H7 (cell line): ENCODE data around the gene CD55. TPM values are rescaled to one million over a fixed set of nuclear protein-coding genes. Genes with fewer than 3 reads are reported as not detected.

Source experiments
- DNase-seq: peaks from one replicate; pipeline ENCODE4 v3.0.0; 2012
- H3K27me3 ChIP-seq: 2 replicates; pipeline ENCODE4 v1.6.0; 2011; ENCODE audit warnings: mild to moderate bottlenecking, low read length; ENCODE audit not compliant: control insufficient read depth, insufficient read depth
- H3K36me3 ChIP-seq: replicated peaks from 2 replicates; pipeline ENCODE4 v1.5.1; 2011; ENCODE audit warnings: low read length; ENCODE audit not compliant: control insufficient read depth, insufficient read depth
- H3K4me3 ChIP-seq: 2 replicates; pipeline ENCODE4 v1.5.1; 2011; ENCODE audit warnings: low read depth, mild to moderate bottlenecking, control low read depth, low read length, moderate library complexity; ENCODE audit not compliant: insufficient read depth
- total RNA-seq: library from RNA; depleted of rRNA; stranded (reverse); fragments of >200 nt; shearing (Covaris generic); gene quantifications from 2 replicates; pipeline ENCODE4 v1.2.3, GENCODE V29; 2014

The CD55 gene
- total RNA-seq, 1 experiment from 2014 or later = 15.8 TPM

DNA sequence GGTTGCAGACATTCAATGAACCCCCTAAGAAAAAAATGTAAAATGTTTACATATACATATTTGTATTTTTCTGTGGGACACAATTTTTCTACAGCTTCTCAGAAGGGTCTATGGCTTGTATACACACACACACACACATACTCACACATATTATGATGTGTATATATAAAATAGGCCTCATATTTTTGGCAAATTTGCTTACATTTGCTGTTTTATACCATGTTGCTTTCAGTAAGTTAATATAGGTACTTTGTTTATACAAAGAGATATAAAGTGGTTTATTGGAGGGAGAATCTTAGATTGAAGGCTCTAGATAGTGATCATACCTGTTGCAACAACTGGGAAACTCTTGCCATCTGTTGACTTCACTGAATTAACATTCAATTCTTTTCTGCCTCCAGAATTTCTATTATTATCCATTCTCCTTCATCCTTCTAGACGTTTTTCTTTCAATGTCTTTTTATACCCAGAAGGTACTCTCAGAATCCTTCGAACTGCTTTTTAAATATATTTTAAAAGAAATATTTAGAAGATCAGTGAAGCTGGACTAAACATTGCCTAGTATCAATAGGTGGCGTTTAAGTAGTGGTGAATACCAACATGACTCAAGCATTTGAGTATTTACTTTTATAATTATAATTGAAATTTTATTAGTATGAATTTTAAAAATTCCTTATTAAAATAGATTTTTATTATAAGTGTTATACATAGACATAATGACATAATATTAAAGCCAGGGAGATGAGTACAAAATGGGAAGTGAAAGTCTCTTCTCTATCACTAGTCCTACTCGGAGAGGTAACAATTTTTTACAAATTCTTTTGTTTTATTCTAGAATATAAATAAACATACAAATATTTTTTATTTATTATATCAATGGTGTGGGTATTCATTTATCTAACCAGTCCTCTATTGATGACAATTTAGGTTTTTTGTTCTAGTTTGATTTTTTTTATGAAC is 10.2 kb downstream of the CD55 start:
- Histone ChIP-seq H3K27me3 (no peaks in the 10 kb centered on the region), H3K4me3 (no peak overlapping the region), H3K36me3 (peaks cover 6% of the 10 kb centered on the region)
- no peak for DNase-seq

DNA sequence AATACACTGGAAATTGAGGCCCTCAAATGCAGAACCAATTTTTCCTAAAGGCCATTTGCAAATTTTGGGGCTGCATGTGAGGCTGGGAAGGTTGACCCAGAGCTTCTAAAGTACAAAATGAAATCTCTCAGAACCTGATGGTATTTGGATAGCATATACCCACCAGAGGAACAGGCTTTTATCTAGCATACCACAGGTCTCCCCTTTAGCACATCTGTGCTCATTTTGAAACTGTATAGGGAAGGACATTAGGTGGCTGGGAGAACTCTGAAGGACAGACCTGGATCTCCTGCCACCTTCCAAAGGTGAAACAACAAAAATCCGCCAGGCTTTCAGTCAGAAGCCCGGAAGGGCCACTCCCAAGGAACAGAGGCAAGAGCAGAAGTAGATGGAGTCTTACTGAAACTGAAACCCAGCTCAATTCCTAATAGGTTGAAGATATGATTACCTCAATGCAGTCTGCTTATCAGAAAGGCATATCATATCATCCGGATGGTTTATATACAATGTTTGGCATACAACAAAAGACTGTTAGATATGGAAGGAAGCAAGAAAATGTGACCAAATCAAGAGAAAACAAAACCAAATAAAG is 11.6 kb downstream of the CD55 start:
- no peak for DNase-seq
- peaks cover 4% of the 10 kb centered on the region for H3K36me3 ChIP-seq
- no peak overlapping the region for H3K4me3 ChIP-seq
- no peaks in the 10 kb centered on the region for H3K27me3 ChIP-seq

DNA sequence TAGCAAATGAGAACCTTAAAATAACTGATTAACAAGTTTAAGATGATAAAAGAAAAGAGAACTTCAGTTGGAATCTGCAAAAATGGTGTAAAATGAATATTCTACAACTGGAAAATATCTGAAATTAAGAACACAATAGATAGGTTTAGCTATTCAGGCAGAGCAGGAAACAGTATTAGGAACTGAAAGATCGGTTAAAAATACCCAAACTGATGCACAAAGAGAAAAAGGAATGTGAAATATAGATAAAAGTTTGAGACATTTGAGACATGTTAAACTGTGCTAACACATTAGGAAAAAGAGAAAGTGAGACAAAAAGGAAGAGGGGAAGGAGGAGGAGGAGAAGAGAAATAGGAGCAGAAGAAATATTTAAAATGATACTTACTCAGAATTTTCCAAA is 12.1 kb downstream of the CD55 start:
- no peak overlapping the region for H3K4me3 ChIP-seq

DNA sequence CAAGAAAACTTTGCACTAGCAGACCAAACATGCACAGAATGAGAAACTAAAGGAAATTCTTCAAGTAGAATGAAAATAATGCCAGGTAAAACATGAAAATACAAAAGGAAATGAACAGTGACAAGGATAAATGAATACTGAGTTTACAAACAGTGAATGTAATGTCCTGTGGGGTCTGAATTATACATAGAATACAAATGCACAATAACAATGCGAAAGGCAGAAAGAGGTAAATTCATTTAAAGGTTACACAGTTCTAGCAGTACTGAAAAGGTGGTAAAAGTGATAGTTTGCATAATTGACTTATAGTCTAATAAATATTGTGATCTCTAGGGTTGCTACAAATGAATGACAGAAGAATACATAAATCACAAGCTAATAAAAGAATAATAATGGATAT is 12.9 kb downstream of the CD55 start:
- H3K27me3 ChIP-seq = no peaks in the 10 kb centered on the region
- no peak overlapping the region for H3K4me3 ChIP-seq
- DNase-seq = no peak
- H3K36me3 ChIP-seq = peaks cover 2% of the 10 kb centered on the region

More for the DNA sequence above, 12.1 kb downstream of the CD55 start:
- no peak for DNase-seq
- no peaks in the 10 kb centered on the region for H3K27me3 ChIP-seq
- H3K36me3 ChIP-seq = peaks cover 2% of the 10 kb centered on the region

DNA sequence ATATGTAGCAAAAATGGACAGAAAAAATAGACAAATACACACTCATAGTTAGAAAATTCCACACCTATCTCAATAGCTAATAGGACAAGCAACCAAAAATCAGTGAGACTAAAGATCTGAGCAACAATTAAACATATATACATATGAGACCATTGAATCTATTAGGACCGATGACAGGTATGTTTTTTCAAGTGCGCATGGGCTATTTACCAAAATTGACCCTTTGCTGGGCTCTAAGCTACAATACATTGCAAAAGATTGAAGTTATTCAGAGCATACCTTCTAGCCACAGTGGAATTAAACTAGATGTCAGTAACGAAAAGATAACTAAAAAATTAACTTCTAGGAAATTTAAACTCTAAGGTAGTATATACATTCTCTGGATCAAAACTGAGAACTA is 13.7 kb downstream of the CD55 start:
- Histone ChIP-seq H3K27me3 (no peaks in the 10 kb centered on the region), H3K4me3 (no peak overlapping the region), H3K36me3 (peaks cover 2% of the 10 kb centered on the region)
- DNase-seq = no peak

GRCh38 chr1:207335695-207336363 is 14.4 kb downstream of the CD55 start:
- Histone ChIP-seq H3K4me3 (no peak overlapping the region), H3K36me3 (peaks cover 2% of the 10 kb centered on the region), H3K27me3 (no peaks in the 10 kb centered on the region)
- no peak for DNase-seq

GRCh38 chr1:207336559-207337467 is 15.3 kb downstream of the CD55 start:
- no peak overlapping the region for H3K4me3 ChIP-seq
- H3K36me3 ChIP-seq = peaks cover 2% of the 10 kb centered on the region
- no peak for DNase-seq
- no peaks in the 10 kb centered on the region for H3K27me3 ChIP-seq

DNA sequence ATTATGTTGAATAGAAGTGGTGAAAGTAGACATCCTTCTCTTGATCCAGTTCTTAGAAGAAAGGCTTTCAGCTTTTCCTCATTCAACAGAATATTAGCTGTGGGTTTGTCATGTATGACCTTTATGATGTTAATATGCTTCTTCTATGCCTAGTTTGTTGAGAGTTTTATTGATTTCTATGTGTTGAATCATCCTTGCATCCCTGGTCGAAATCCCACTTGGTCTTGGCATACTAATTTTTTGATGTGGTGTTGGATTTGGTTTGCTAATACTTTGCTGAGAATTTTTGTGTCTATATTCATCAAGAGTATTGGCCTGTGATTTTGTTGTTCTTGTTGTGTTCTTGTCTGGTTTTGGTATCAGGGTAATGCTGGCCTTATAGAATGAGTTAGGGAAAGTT is 20.9 kb downstream of the CD55 start:
- Histone ChIP-seq H3K4me3 (no peak overlapping the region), H3K36me3 (no peaks in the 10 kb centered on the region; the same call in 1 of the 2 replicates), H3K27me3 (no peaks in the 10 kb centered on the region)
- no peak for DNase-seq

GRCh38 chr1:207343675-207344074 is 22.2 kb downstream of the CD55 start:
- no peaks in the 10 kb centered on the region for H3K27me3 ChIP-seq
- H3K36me3 ChIP-seq = no peaks in the 10 kb centered on the region; the same call in 1 of the 2 replicates
- DNase-seq = no peak
- H3K4me3 ChIP-seq = no peak overlapping the region

DNA sequence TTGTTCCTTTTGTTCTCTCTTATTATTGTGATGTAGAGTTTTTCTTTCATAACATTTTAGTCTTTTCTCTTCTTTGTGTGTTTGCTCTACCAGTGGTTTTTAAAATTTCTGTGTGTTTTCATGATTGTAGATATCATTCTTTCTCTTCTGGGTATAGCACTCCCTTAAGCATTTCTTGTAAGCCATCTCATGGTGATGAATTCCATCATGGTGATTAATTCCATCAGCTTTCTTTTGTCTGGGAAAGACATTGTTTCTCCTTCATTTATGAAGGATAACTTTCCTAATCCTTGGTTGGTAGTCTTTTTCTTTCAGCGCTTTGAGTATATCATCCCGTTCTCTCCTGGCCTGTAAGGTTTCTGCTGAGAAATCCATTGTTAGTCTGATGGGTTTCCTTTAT is 22.7 kb downstream of the CD55 start:
- Histone ChIP-seq H3K27me3 (no peaks in the 10 kb centered on the region), H3K36me3 (no peaks in the 10 kb centered on the region; the same call in 1 of the 2 replicates), H3K4me3 (no peak overlapping the region)
- no peak for DNase-seq

- no peaks in the 10 kb centered on the region; the same call in 1 of the 2 replicates for H3K36me3 ChIP-seq
- H3K4me3 ChIP-seq = no peak overlapping the region
- DNase-seq = no peak
- H3K27me3 ChIP-seq = no peaks in the 10 kb centered on the region
Measured at GRCh38 chr1:207345644-207346477, 24.4 kb downstream of the CD55 start.

DNA sequence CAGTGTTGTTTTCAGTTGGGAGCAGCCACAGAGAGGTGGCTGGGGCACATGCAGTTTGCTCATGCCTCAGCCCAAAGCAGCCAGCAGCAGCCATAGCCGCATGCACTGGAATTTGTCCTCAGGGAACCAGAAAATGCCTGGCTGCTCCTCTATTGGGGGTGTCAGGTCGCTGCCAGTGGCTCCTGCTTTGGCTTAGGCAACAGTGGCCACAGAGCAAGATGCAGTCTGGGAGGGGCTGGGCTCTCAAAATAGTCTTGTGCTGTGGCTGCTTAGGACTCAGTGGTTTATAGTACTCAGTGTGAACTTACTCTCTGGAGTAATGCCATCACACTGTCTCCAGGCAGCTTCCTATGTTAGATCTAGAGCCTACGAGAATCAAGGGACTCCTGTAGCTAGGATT is 25.0 kb downstream of the CD55 start:
- no peaks in the 10 kb centered on the region for H3K27me3 ChIP-seq
- H3K4me3 ChIP-seq = no peak overlapping the region
- no peaks in the 10 kb centered on the region; the same call in 1 of the 2 replicates for H3K36me3 ChIP-seq
- no peak for DNase-seq

DNA sequence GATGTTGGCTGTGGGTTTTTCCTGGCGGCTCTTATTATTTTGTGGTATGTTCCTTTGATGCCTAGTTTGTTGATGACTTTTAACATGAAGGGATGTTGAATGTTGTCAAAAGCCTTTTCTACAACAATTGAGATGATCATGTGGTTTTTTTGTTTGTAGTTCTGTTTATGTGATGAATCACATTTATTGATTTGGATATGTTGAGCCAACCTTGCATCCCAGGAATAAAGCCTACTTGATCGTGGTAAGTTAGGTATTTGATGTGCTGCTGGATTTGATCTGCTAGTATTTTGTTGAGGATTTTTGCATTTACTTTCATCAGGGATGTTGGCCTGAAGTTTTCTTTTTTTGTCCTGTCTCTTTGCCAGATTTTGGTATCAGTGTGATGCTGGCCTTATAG is 28.5 kb downstream of the CD55 start:
- Histone ChIP-seq H3K27me3 (no peaks in the 10 kb centered on the region), H3K36me3 (no peaks in the 10 kb centered on the region; the same call in 1 of the 2 replicates), H3K4me3 (no peak overlapping the region)
- DNase-seq = no peak
